MM.1S (cell line): ENCODE data around the gene B3GNT8.

Experiments
- CTCF ChIP-seq: fragments of 300-600 bp; sonication (generic); IDR thresholded peaks from 2 replicates; pipeline ENCODE4 v1.5.1; 2016; ENCODE audit warnings: antibody characterized with exemption, low read length, mixed read lengths
- EZH2 ChIP-seq: fragments of 300-600 bp; sonication (generic); optimal IDR thresholded peaks from 2 replicates; pipeline ENCODE3; 2017; ENCODE audit warnings: low read depth, mild to moderate bottlenecking, antibody characterized with exemption, low read length, mixed read lengths
- EZH2phosphoT487 ChIP-seq: fragments of 300-600 bp; sonication (generic); IDR thresholded peaks from 2 replicates; pipeline ENCODE4 v1.6.1; 2018; ENCODE audit warnings: antibody characterized with exemption, low read length

- TF ChIP-seq CTCF (no peak), EZH2 (no peak), EZH2phosphoT487 (no peak)
Measured at GRCh38 chr19:41455936-41456335, 28.8 kb upstream of the B3GNT8 start.
